GM12878 (cell line): Measurements from ENCODE around the gene RRN3. TPM values are rescaled to one million over a fixed set of nuclear protein-coding genes. Genes with fewer than 3 reads are reported as not detected.

ENCODE experiments used
- ATAC-seq: fragments of 200-7000 bp; cut with Tn5 transposase; 3 replicates; pipeline ENCODE4 v1.9.1; 2020; ENCODE audit warnings: mild to moderate bottlenecking, moderate library complexity
- BruUV-seq: library from RNA; stranded (reverse); fragments of 400-500 nt; replicated peaks from 2 replicates; lab custom pipeline; 2021; lab: Mats Ljungman, UMichigan
- CTCF ChIA-PET: fragments of 300-600 bp; sonication (Branson Sonifier 250); formaldehyde crosslinking; extraction: SDS; loops from one replicate; lab custom pipeline; 2021; ENCODE audit warnings: inconsistent platforms; lab: Yijun Ruan, JAX
- POLR2A ChIA-PET: fragments of 350-600 bp; formaldehyde crosslinking; extraction: SDS; loops from one replicate; lab custom pipeline; 2021; ENCODE audit warnings: inconsistent platforms; lab: Charles Lee
- RAD21 ChIA-PET: fragments of 300-600 bp; sonication (Branson Sonifier 250); formaldehyde crosslinking; loops from one replicate; lab custom pipeline; 2023; ENCODE audit warnings: antibody characterized with exemption; ENCODE audit not compliant: unreplicated experiment; lab: Charles Lee
- SMC1A ChIA-PET: fragments of 300-600 bp; sonication (Branson Sonifier 250); formaldehyde crosslinking; loops from one replicate; lab custom pipeline; 2023; ENCODE audit not compliant: unreplicated experiment, uncharacterized antibody; lab: Charles Lee
- DNase-seq: peaks from one replicate; pipeline ENCODE4 v3.0.0-alpha.2; 2011; ENCODE audit warnings: low read depth, low spot score
- FAIRE-seq: peaks from 3 replicates; lab custom pipeline; 2011; peaks lifted over from hg19 to GRCh38; lab: Jason Lieb, UNC
- H2AFZ ChIP-seq: 2 replicates; pipeline ENCODE4 v1.6.0; 2011; ENCODE audit warnings: low read depth, low read length, control low read depth; ENCODE audit not compliant: control insufficient read depth
- H3K27ac ChIP-seq: 2 replicates; pipeline ENCODE4 v1.5.1; 2011; ENCODE audit warnings: control low read depth; ENCODE audit not compliant: control insufficient read depth, insufficient read depth
- H3K27me3 ChIP-seq, 2 experiments: replicated peaks in 1 of 2; 2 replicates each; pipeline versions ENCODE4 v1.6.0 to v1.6.1; 2011; ENCODE audit warnings: low read length in 1 of 2; ENCODE audit not compliant: control insufficient read depth in 2 of 2, insufficient read depth in 2 of 2
- H3K36me3 ChIP-seq, 2 experiments: 2 replicates each; pipeline ENCODE4 v1.5.1; 2011; ENCODE audit warnings: low read length in 1 of 2; ENCODE audit not compliant: control insufficient read depth in 2 of 2, insufficient read depth in 2 of 2
- H3K4me1 ChIP-seq: 2 replicates; pipeline ENCODE4 v1.6.1; 2011; ENCODE audit warnings: mild to moderate bottlenecking, low read length, moderate library complexity, mixed read lengths; ENCODE audit not compliant: control insufficient read depth, insufficient read depth
- H3K4me2 ChIP-seq: 2 replicates; pipeline ENCODE4 v1.6.0; 2011; ENCODE audit warnings: control low read depth; ENCODE audit not compliant: control insufficient read depth, insufficient read depth
- H3K4me3 ChIP-seq: fragments of 200-600 bp; sonication (generic); 2 replicates; pipeline ENCODE4 v1.5.1; 2016
- H3K79me2 ChIP-seq: 2 replicates; pipeline ENCODE4 v1.6.0; 2011; ENCODE audit warnings: low read length; ENCODE audit not compliant: control insufficient read depth, insufficient read depth
- H3K9ac ChIP-seq: 2 replicates; pipeline ENCODE4 v1.8.0; 2011; ENCODE audit warnings: low read length, control low read depth, mixed read lengths; ENCODE audit not compliant: control insufficient read depth, insufficient read depth
- H3K9me3 ChIP-seq: replicated peaks from 3 replicates; pipeline ENCODE4 v1.5.1; 2011; ENCODE audit warnings: mild to moderate bottlenecking, low read length; ENCODE audit not compliant: control insufficient read depth, insufficient read depth
- H4K20me1 ChIP-seq: 2 replicates; pipeline ENCODE4 v1.6.0; 2011; ENCODE audit not compliant: control insufficient read depth, insufficient read depth
- BCL11A ChIP-seq: IDR thresholded peaks from 2 replicates; pipeline ENCODE4 v1.6.1; 2011; ENCODE audit warnings: low read depth, low read length
- CBX5 ChIP-seq: sonication (generic); IDR thresholded peaks from 2 replicates; pipeline ENCODE4 v1.6.1; 2016; ENCODE audit warnings: low read depth, moderate library complexity, mild to moderate bottlenecking, inconsistent platforms
- JUND ChIP-seq: IDR thresholded peaks from 2 replicates; pipeline ENCODE4 v1.6.1; 2012; ENCODE audit warnings: low read depth, mild to moderate bottlenecking, low read length, improper control_type of control experiment, moderate library complexity
- MTA3 ChIP-seq: IDR thresholded peaks from 2 replicates; pipeline ENCODE4 v1.6.1; 2012; ENCODE audit warnings: low read length, inconsistent platforms, borderline replicate concordance
- RAD51 ChIP-seq: fragments of 450-650 bp; IDR thresholded peaks from 2 replicates; pipeline ENCODE4 v1.6.1; 2016; ENCODE audit warnings: moderate library complexity, mild to moderate bottlenecking, inconsistent platforms
- RB1 ChIP-seq: fragments of 450-650 bp; formaldehyde crosslinking; IDR thresholded peaks from 2 replicates; pipeline ENCODE4 v1.6.1; 2017; ENCODE audit warnings: mild to moderate bottlenecking, borderline replicate concordance
- SIN3A ChIP-seq: IDR thresholded peaks from 2 replicates; pipeline ENCODE4 v1.6.1; 2012; ENCODE audit warnings: low read depth, low read length, improper control_type of control experiment
- SREBF1 ChIP-seq: IDR thresholded peaks from 2 replicates; pipeline ENCODE4 v1.6.1; 2012; ENCODE audit warnings: mild to moderate bottlenecking, low read length
- TCF12 ChIP-seq: IDR thresholded peaks from 2 replicates; pipeline ENCODE4 v1.6.1; 2011; ENCODE audit warnings: low read depth, mild to moderate bottlenecking, low read length
- ZSCAN29 ChIP-seq: fragments of 450-650 bp; IDR thresholded peaks from 2 replicates; pipeline ENCODE4 v1.6.1; 2017; ENCODE audit warnings: mild to moderate bottlenecking, moderate library complexity
- WGBS: methylation state at CpG from one replicate; pipeline ENCODE4 v1.1.6; 2016; ENCODE audit warnings: low lambda C conversion rate; ENCODE audit not compliant: insufficient replicate concordance, insufficient coverage; ENCODE audit errors: missing lambda C conversion rate; 5-methylcytosine and 5-hydroxymethylcytosine counted together
- in situ Hi-C: fragments of 300-500 bp; cut with MboI; formaldehyde crosslinking; loops from 9 replicates; pipeline ENCODE4 v1.14.3; 2018; ENCODE audit warnings: mixed read lengths
- intact Hi-C: fragments of 100-400 bp; cut with micrococcal nuclease; formaldehyde crosslinking; loops from one replicate; pipeline ENCODE4 v1.14.2; 2022; ENCODE audit not compliant: unreplicated experiment
- polyA plus RNA-seq, 11 experiments: library from polyadenylated mRNA; depleted of rRNA in 4 of 11; unstranded in 6 of 11; stranded (reverse) in 5 of 11; fragments of >200 nt; fragmentation: Nextera tagmentation in 4 of 11; fragmentation: Illumina TruSeq in 1 of 11; extraction: Ambion mirVana in 4 of 11; extraction: Trizol in 1 of 11; gene quantifications; 1 replicate in 1 of 11; 2 replicates in 10 of 11; pipeline versions ENCODE4 v1.2.1 to v1.2.3, GENCODE V29; 2011 to 2016; ENCODE audit warnings: inconsistent platforms in 2 of 11, missing spikeins in 2 of 11, low read depth in 1 of 11
- total RNA-seq, 4 experiments: library from RNA; depleted of rRNA in 3 of 4; stranded (reverse); fragments of >200 nt in 3 of 4; fragmentation: Illumina TruSeq in 1 of 4; extraction: Trizol in 1 of 4; gene quantifications; 2 replicates each; pipeline versions ENCODE4 v1.2.1 to v1.2.3, GENCODE V29; 2013 to 2021
- TF ChIP-seq, protein P1 (sequence below): IDR thresholded peaks from 2 replicates; pipeline ENCODE4 v1.6.1; 2012; ENCODE audit warnings: low read depth, low read length, improper control_type of control experiment
- TF ChIP-seq, protein P2 (sequence below): fragments of 150-350 bp; IDR thresholded peaks from 2 replicates; pipeline ENCODE4 v1.6.1; 2016; ENCODE audit warnings: low read depth, low read length
- TF ChIP-seq, protein P3 (sequence below): fragments of 450-650 bp; IDR thresholded peaks from 2 replicates; pipeline ENCODE4 v1.6.1; 2017; ENCODE audit warnings: antibody characterized with exemption, mild to moderate bottlenecking, moderate library complexity
- TF ChIP-seq, protein P4 (sequence below): fragments of 450-650 bp; IDR thresholded peaks from 2 replicates; pipeline ENCODE4 v1.6.1; 2016; ENCODE audit warnings: mild to moderate bottlenecking, moderate library complexity, borderline replicate concordance

Gene RRN3
- total and polyA plus RNA-seq, 10 of the 15 experiments (the other 5 are each of a cell fraction or from before 2014, with no cell fraction given) = 21.9 to 55.5 (median 33.2) TPM

DNA sequence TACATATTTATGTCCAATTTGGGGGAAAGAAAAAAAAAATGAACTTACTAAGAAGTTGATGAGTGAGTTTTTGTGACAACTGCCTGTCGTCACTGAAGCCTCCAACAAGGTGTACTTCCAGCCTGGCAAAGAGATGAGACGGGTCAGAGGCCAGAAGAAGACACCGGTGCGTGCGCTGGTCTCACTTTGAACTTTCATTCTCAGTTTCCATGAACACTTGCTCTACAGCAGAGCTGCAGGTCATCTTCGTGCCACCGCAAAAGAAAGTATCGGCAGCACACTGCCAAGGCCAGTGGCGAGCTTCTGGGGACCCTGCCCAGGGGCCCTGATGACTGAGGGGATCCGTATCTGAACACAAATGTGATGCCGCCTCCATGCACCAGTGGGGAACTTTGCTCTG lies 49.8 kb downstream of the RRN3 start:
- ChIA-PET SMC1A (interaction anchor here (0.7 kb wide), 1 partner anchor 13 kb away, joined by 4 read pairs; no protein-coding TSS in a partner anchor), CTCF (no interaction called here), POLR2A (no interaction called here), RAD21 (no interaction called here)
- Histone ChIP-seq H3K4me3 (no peak overlapping the region), H3K27me3 (no peaks in the 10 kb centered on the region), H4K20me1 (no peaks in the 10 kb centered on the region; the same call in 1 of the 2 replicates), H3K4me1 (no peaks in the 10 kb centered on the region), H3K36me3 (peaks cover 7 to 29% of the 10 kb centered on the region in 2 experiments), H3K9ac (no peak overlapping the region), H3K9me3 (no peaks in the 10 kb centered on the region), H3K27ac (no peak overlapping the region), H3K4me2 (no peak overlapping the region), H2AFZ (no peak overlapping the region), H3K79me2 (no peaks in the 10 kb centered on the region)
- BruUV-seq = no TSS peak
- FAIRE-seq (no peak), DNase-seq (no peak), ATAC-seq (no peak)
- 97% methylated on average over 10 of the region's 11 CpGs for WGBS
- in situ Hi-C loops = no loop called here
- intact Hi-C loops = no loop called here
- TF ChIP-seq MTA3 = no peak
- TF ChIP-seq JUND = no peak
- no peak for TF ChIP-seq ZSCAN29
- TF ChIP-seq TCF12 = no peak
- no peak for TF ChIP-seq SREBF1
- no peak for TF ChIP-seq SIN3A
- TF ChIP-seq RB1 = no peak
- TF ChIP-seq BCL11A = no peak
- TF ChIP-seq, protein P1, sequence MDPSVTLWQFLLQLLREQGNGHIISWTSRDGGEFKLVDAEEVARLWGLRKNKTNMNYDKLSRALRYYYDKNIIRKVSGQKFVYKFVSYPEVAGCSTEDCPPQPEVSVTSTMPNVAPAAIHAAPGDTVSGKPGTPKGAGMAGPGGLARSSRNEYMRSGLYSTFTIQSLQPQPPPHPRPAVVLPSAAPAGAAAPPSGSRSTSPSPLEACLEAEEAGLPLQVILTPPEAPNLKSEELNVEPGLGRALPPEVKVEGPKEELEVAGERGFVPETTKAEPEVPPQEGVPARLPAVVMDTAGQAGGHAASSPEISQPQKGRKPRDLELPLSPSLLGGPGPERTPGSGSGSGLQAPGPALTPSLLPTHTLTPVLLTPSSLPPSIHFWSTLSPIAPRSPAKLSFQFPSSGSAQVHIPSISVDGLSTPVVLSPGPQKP = no peak
- TF ChIP-seq RAD51 = no peak
- TF ChIP-seq, protein P2, sequence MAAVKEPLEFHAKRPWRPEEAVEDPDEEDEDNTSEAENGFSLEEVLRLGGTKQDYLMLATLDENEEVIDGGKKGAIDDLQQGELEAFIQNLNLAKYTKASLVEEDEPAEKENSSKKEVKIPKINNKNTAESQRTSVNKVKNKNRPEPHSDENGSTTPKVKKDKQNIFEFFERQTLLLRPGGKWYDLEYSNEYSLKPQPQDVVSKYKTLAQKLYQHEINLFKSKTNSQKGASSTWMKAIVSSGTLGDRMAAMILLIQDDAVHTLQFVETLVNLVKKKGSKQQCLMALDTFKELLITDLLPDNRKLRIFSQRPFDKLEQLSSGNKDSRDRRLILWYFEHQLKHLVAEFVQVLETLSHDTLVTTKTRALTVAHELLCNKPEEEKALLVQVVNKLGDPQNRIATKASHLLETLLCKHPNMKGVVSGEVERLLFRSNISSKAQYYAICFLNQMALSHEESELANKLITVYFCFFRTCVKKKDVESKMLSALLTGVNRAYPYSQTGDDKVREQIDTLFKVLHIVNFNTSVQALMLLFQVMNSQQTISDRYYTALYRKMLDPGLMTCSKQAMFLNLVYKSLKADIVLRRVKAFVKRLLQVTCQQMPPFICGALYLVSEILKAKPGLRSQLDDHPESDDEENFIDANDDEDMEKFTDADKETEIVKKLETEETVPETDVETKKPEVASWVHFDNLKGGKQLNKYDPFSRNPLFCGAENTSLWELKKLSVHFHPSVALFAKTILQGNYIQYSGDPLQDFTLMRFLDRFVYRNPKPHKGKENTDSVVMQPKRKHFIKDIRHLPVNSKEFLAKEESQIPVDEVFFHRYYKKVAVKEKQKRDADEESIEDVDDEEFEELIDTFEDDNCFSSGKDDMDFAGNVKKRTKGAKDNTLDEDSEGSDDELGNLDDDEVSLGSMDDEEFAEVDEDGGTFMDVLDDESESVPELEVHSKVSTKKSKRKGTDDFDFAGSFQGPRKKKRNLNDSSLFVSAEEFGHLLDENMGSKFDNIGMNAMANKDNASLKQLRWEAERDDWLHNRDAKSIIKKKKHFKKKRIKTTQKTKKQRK = no peak
- TF ChIP-seq, protein P3, sequence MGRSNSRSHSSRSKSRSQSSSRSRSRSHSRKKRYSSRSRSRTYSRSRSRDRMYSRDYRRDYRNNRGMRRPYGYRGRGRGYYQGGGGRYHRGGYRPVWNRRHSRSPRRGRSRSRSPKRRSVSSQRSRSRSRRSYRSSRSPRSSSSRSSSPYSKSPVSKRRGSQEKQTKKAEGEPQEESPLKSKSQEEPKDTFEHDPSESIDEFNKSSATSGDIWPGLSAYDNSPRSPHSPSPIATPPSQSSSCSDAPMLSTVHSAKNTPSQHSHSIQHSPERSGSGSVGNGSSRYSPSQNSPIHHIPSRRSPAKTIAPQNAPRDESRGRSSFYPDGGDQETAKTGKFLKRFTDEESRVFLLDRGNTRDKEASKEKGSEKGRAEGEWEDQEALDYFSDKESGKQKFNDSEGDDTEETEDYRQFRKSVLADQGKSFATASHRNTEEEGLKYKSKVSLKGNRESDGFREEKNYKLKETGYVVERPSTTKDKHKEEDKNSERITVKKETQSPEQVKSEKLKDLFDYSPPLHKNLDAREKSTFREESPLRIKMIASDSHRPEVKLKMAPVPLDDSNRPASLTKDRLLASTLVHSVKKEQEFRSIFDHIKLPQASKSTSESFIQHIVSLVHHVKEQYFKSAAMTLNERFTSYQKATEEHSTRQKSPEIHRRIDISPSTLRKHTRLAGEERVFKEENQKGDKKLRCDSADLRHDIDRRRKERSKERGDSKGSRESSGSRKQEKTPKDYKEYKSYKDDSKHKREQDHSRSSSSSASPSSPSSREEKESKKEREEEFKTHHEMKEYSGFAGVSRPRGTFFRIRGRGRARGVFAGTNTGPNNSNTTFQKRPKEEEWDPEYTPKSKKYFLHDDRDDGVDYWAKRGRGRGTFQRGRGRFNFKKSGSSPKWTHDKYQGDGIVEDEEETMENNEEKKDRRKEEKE = no peak
- no peak for TF ChIP-seq CBX5
- TF ChIP-seq, protein P4, sequence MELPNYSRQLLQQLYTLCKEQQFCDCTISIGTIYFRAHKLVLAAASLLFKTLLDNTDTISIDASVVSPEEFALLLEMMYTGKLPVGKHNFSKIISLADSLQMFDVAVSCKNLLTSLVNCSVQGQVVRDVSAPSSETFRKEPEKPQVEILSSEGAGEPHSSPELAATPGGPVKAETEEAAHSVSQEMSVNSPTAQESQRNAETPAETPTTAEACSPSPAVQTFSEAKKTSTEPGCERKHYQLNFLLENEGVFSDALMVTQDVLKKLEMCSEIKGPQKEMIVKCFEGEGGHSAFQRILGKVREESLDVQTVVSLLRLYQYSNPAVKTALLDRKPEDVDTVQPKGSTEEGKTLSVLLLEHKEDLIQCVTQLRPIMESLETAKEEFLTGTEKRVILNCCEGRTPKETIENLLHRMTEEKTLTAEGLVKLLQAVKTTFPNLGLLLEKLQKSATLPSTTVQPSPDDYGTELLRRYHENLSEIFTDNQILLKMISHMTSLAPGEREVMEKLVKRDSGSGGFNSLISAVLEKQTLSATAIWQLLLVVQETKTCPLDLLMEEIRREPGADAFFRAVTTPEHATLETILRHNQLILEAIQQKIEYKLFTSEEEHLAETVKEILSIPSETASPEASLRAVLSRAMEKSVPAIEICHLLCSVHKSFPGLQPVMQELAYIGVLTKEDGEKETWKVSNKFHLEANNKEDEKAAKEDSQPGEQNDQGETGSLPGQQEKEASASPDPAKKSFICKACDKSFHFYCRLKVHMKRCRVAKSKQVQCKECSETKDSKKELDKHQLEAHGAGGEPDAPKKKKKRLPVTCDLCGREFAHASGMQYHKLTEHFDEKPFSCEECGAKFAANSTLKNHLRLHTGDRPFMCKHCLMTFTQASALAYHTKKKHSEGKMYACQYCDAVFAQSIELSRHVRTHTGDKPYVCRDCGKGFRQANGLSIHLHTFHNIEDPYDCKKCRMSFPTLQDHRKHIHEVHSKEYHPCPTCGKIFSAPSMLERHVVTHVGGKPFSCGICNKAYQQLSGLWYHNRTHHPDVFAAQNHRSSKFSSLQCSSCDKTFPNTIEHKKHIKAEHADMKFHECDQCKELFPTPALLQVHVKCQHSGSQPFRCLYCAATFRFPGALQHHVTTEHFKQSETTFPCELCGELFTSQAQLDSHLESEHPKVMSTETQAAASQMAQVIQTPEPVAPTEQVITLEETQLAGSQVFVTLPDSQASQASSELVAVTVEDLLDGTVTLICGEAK = no peak
